Kidney epithelial cell (primary cell): Measurements from ENCODE around the gene RAB9A. TPM values are rescaled to one million over a fixed set of nuclear protein-coding genes. Genes with fewer than 3 reads are reported as not detected.
A peak's percentile ranks its signal among the peaks of the same experiment; 100 is the strongest.

ENCODE experiments used
- DNase-seq: peaks from one replicate; pipeline ENCODE4 v3.0.0-alpha.2; 2010; ENCODE audit warnings: low read depth
- H3K27me3 ChIP-seq: 2 replicates; pipeline ENCODE4 v1.6.0; 2011; ENCODE audit warnings: low read length; ENCODE audit not compliant: control insufficient read depth, insufficient read depth
- H3K36me3 ChIP-seq: 2 replicates; pipeline ENCODE4 v1.5.1; 2011; ENCODE audit warnings: low read length; ENCODE audit not compliant: control insufficient read depth, insufficient read depth
- H3K4me3 ChIP-seq: 2 replicates; pipeline ENCODE4 v1.5.1; 2011; ENCODE audit warnings: low read depth, mild to moderate bottlenecking, control low read depth, low read length
- total RNA-seq: library from RNA; depleted of rRNA; stranded (reverse); fragments of >200 nt; gene quantifications from 2 replicates; pipeline ENCODE4 v1.2.3, GENCODE V29; 2015
- TF ChIP-seq, protein P1 (sequence below): IDR thresholded peaks from 2 replicates; pipeline ENCODE4 v1.5.1; 2011; ENCODE audit warnings: mild to moderate bottlenecking, moderate library complexity, low read length, control low read depth, inconsistent platforms; ENCODE audit not compliant: insufficient read depth, poor library complexity, severe bottlenecking

RAB9A gene
- total RNA-seq, 1 donor from 2014 or later = 30.5 TPM

DNA sequence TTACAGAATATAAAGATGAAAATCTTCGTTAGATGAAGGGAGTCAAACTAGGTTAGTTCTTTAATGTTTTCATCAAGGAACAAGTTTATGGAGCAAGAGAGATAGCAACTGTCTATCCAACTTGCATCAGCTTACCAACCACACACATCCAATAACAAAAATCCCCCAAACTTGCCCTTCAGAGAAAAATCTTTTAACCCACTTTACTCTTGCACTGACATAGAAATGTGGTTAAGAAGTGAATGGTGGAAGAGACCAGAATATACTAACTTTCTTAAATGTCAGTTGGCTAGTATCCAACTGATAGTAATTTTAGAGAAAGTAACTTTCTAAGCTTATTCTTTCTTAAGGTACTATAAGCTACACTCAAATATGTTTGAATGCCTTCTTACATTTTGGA lies 1.7 kb upstream of the RAB9A start:
- Histone ChIP-seq H3K27me3 (peaks cover 2% of the 10 kb centered on the region), H3K4me3 (no peak overlapping the region), H3K36me3 (no peaks in the 10 kb centered on the region)
- TF ChIP-seq, protein P1, sequence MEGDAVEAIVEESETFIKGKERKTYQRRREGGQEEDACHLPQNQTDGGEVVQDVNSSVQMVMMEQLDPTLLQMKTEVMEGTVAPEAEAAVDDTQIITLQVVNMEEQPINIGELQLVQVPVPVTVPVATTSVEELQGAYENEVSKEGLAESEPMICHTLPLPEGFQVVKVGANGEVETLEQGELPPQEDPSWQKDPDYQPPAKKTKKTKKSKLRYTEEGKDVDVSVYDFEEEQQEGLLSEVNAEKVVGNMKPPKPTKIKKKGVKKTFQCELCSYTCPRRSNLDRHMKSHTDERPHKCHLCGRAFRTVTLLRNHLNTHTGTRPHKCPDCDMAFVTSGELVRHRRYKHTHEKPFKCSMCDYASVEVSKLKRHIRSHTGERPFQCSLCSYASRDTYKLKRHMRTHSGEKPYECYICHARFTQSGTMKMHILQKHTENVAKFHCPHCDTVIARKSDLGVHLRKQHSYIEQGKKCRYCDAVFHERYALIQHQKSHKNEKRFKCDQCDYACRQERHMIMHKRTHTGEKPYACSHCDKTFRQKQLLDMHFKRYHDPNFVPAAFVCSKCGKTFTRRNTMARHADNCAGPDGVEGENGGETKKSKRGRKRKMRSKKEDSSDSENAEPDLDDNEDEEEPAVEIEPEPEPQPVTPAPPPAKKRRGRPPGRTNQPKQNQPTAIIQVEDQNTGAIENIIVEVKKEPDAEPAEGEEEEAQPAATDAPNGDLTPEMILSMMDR = no peak
- DNase-seq = no peak

DNA sequence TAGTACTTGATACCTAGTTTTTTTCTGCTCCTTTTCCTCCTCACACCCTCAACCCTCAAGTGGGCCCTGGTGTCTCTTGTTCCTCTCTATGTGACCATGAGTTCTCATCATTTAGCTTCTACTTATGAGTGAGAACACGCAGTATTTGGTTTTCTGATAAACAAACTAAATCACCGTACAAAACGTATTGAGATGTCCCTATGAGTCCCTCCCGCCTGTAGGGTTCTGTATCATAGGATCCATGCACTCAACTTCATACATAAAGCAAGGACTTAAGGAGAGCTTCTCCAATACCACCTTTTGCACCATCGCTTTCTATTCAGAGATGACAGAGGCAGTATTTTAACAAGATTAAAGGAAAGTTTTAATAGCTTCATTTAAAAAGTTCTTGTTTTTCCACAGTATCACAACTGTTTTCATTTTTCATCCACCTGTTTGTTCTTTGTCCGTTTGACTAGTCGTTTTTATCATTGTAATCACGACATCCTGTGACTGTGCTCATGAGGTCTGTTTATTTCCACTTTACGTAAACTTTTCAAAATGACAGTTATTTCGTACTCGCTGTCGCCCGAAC lies 457 bp upstream of the RAB9A start:
- H3K36me3 ChIP-seq = no peaks in the 10 kb centered on the region
- TF ChIP-seq, protein P1 = no peak
- peak overlapping the region; percentile 75 for H3K4me3 ChIP-seq
- DNase-seq = no peak
- peaks cover 2% of the 10 kb centered on the region for H3K27me3 ChIP-seq

DNA sequence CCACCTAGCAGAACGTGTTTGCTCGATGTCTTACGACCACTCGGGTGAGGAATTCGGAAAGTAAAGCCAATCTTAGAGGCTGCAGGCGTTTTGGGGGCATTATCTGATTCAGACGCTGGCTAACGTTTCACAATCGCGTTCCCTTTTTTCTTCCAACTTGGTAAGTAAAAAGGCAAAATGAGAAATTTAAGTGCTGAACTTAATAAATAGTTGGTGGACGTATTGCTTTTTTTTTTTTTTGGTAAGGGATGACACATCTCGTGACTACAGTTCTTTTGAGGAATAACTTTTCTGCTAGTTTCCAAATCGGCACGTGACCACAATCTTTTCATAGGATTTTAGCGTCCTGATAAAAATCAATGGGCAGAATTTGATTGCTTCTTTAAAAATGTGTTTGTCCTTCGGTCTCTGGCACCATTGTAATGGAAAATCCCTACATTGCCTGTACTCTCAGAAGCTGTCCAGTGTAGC lies 848 bp downstream of the RAB9A start:
- no peak for DNase-seq
- Histone ChIP-seq H3K27me3 (peaks cover 2% of the 10 kb centered on the region), H3K4me3 (peak overlapping the region; percentile 75), H3K36me3 (no peaks in the 10 kb centered on the region)
- TF ChIP-seq, protein P1 = no peak

DNA sequence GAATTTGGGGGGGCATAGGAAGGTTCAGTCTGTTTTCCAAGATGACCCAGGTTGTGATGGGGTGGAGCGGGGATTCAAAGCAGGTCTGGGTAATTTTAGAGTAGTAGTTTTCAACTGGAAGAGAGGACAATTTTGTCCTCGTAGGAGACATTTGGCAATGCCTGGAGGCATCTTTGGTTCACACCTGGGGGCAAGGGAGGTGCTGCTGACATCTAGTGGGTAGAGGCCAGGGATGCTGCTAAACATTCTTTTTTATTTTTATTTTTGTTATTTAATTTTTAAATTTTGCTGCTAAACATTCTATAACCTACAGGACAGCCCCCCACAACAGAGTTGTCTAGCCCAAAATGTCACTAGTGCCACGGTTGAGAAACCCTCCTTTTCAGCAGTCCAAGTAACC lies 1.9 kb downstream of the RAB9A start:
- no peaks in the 10 kb centered on the region for H3K27me3 ChIP-seq
- no peak overlapping the region for H3K4me3 ChIP-seq
- TF ChIP-seq, protein P1 = peak; percentile 27
- DNase-seq = no peak
- no peaks in the 10 kb centered on the region for H3K36me3 ChIP-seq

GRCh38 chrX:13691841-13692371 lies 3.0 kb downstream of the RAB9A start:
- Histone ChIP-seq H3K4me3 (no peak overlapping the region), H3K27me3 (no peaks in the 10 kb centered on the region), H3K36me3 (no peaks in the 10 kb centered on the region)
- no peak for DNase-seq
- TF ChIP-seq, protein P1 = no peak

DNA sequence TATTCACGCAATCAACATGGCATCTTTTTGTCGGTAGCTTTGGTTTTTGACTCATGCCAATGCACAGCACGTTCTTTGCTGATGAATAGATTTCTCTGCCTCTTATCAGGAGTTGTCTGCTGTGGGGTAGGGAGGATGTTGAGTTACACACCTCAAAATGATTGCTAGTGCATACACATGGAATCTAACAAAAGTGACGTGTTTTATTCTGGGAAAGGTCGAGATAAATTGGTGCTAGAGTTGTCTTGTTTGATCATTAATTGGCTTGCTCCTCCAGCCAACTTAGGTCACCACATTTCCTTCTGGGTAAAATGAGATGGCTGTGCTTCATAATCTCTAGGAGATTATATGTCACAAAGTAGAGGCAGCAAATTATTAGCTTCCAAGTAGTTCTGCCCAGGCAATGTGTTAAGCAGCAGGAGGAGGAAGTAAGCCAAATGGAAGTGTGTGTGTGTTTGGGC lies 3.9 kb downstream of the RAB9A start:
- Histone ChIP-seq H3K36me3 (no peaks in the 10 kb centered on the region), H3K27me3 (no peaks in the 10 kb centered on the region), H3K4me3 (no peak overlapping the region)
- TF ChIP-seq, protein P1 = no peak
- DNase-seq = no peak
